Stimulated activated CD4-positive, alpha-beta T cell treated with anti-CD3 and anti-CD28 coated beads, Interleukin-4, amount 100 ng/mL, for 48 hours (primary cell): ENCODE results near the gene CHID1.

Source experiments
- DNase-seq, 2 donors: peaks; one replicate each; pipeline ENCODE4 v3.0.0-alpha.2; 2020; ENCODE audit warnings: low read depth in 2 of 2

CHID1 gene

DNA sequence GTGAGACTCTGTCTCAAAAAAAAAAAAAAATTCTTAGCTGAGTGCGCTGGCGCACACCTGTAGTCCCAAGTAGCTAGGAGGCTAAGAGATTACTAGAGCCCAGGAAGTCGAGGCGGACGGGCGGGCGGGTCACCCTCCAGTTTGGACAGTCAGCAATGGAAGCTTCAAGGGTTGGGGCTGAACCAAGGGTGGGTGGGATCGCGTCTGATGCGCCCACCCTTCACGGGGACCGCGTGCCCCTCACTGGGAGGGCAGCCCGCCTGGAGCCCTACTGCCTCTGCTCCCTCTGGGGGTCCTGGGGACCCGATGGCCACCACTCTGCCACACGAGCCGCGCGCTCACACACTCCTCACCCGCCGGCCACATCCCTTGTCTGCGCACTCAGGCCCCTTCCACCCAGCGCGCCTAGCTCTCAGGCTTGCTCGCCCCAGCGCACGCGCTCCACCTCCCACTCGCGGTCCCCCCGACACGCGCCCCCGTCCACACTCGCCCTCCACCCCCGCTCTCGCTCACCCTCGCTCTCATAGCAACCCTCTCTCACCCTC is 494 bp downstream of the CHID1 start:
- DNase-seq, result no peak

DNA sequence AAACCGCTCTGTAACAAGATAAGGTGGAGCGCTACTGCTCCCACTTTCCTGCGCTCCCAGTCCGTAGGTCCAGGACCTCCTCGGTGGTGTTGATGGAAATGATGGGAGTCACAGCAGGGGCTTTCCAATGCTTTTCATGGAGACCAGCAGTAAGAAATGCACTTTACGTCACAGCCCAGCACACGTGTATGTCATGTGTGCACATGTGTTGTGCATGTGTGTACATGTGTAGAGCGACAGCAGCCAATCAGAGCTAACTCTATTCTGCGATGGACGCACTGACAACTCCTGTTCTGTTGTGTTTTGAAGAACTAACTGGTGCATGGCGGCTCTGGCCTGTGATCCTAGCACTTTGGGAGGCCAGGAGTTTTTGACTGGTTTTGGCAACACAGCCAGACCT is 1.2 kb downstream of the CHID1 start:
- no peak for DNase-seq

DNA sequence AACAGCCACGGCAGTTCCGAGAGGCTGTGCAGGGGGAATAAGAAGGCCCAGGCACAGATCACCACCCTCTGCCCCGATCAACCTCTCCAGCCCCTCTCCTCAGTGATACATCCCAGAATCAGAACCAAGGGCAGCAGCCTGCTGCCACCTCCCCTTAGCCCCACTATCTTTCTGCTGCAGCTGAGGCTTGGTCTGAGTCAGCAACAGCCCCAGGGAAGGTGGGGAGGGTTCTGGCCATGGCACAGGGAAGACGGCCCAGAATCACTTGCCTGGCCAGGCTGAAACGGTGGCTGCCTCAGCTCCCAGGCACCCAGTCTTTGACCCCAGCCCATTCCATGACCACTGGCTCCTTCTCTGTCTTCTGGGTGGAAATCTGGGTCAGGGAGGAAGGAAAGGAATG is 2.3 kb downstream of the CHID1 start:
- no peak for DNase-seq

DNA sequence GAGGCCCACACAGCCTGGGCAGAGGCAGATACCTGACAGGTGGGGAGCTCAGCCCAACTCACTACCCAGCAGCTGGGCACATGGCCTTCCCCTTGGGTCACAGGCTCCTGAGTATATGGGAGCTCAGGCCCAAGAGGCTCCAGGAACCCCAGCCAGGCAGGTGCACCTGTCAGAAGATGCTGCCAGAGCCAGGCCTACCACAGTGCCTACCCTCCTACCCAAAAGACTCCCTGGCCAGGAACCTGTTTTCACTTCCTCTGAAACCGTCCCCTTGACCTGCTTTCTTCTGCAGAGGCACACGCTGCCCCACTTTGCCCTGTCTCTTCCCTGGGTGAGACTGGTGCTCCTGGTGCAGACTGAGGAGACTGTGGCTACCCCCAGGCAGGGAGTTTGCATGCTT is 2.9 kb downstream of the CHID1 start:
- no peak for DNase-seq

DNA sequence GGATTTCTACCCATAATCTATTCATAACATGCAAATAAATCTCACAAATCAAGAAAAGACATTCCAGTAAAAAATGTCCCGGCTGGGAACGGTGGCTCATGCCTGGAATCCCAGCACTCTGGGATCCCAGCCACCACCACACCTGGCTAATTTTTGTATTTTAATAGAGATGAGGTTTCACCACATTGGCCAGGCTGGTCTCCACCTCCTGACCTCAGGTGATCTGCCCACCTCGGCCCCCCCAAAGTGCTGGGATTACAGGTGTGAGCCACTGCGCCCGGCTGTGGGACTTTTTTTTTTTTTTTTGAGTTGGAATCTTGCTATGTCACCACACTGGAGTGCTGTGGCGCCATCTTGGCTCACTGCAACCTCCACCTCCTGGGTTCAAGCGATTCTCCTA is 4.7 kb downstream of the CHID1 start:
- no peak for DNase-seq

DNA sequence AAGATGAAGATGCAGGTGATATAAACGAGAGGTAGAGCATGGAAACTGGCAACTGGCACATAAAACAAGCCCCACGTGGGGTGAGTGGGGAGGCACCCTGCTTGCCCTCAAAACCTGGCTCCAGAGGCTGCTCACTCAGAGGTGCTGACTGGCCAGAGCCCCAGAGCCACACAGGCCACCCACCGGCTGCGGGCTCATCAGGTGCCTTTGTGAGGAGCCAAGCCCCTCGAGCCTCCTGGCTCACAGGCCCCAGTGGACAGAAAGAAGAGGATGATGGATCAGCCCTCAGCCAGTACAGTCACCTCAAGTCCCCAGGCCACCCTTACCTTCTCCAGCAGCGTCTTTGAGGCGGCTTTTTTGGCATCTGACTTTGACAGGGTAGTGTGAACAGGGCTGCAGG is 6.2 kb downstream of the CHID1 start:
- DNase-seq, result no peak

DNA sequence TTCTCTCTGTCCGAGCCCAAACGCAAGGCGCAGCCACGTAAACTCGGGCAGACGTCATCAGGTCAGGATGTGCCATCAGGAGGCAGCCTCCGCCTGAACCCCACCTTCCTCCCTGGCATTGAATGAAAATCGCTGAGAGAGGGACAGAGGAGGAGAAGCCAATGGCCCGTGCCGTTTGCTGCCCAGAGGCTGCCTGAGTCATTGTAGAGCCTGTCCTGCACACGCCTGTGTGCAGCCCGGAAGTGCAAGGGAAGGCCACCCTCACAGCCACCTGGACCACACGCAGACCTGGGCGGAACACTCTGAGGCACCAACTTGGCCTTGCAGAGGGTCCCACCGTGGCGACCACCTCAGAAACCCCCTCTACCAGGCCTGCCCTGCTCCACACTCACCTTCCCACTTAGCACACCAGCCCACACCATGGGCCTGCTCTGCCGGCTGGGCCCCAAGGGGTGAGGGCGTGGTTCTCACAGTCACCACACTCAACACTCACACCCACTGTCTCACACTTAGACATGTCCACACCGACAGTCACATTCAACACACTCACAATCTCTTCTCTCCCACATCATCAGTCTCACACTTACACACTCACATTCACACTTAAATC is 9.1 kb downstream of the CHID1 start:
- DNase-seq, result no peak

DNA sequence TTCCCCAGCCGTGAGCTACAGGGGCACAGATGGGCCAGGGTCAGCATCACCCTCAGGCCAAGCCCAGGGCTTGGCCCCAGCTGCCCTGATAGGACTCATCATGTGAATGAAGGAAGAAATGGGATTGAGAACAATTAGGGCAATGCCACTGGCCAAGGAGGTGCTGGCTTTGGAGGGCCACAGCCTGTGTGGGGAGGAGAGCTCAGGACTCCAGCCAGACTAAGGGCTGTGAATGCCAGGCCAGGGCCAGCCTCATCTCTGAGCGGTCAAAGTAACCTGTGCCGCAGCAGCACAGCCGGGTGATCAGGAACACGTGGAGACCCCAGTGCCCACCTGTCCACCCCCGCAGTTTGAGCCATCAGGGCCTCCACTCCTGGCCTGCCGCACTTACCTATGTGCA is 10.1 kb downstream of the CHID1 start:
- DNase-seq, result no peak

DNA sequence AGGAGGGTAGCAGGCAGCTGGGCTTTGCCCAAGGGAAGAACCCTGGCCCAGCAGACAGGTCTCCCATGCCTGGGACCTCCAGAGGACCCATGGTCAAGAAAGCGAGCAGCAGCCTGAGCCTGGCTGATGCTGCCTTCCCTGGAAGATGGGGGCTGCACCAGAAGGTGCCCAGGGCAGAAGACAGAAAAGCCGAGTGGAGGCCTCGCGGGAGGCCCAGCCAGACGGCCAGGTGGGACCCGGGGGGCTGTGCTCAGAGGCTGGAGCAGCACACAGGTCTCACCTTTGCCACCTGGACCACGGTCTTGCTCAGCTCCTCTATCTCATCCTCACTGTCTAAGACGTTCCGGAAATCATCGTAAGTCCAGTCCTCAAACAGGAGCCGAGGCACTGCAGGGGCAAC is 10.9 kb downstream of the CHID1 start:
- no peak for DNase-seq

DNA sequence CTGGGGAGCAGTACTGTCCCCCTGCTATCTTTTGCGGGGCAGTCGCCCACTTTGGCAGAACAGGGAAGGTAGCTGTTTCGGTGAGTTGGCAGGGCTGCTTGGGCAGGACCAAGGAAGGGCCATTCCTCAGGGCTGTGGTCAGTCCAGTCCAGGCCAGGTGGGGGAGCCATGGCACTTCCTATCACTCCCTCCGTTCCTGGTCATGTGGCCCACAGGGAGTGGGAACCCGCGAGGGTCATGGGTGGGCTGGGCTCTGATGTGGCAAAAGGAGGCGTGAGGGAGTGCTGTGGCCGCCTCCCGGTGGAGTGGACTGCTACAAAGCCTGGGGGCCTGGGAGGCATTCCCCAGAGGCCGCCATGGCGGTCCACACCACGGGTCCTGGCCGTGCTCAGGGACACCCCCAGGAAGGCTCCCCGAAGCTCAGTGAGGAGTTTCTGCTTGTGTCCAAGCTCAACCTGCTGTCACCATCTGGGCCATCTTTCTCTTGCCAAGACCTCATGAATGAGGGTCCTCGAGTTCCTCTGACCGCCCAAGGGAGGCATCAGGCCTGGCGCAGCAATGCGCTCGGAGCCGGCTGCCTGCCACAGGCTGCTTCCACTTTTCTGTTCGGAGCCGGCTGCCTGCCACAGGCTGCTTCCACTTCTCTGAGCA is 11.9 kb downstream of the CHID1 start:
- no peak for DNase-seq

DNA sequence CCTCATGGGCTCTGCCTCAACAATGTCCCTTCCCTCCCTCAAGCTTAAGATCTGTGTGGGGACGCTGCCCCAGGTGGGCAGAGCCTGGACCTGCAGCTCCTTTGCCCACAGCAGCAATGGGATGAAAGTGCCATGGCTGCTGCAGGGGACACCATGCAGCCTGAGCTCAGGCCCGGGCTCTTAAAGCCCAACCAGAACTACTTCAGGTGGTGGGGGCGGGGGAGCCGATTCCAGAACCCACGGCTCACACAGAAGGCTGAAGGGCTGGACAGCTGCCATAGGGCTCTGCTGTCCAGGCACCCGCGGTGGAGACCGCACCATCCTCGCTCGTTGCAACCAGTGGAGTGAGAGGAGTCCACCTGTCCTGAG is 12.5 kb downstream of the CHID1 start:
- DNase-seq, result no peak

DNA sequence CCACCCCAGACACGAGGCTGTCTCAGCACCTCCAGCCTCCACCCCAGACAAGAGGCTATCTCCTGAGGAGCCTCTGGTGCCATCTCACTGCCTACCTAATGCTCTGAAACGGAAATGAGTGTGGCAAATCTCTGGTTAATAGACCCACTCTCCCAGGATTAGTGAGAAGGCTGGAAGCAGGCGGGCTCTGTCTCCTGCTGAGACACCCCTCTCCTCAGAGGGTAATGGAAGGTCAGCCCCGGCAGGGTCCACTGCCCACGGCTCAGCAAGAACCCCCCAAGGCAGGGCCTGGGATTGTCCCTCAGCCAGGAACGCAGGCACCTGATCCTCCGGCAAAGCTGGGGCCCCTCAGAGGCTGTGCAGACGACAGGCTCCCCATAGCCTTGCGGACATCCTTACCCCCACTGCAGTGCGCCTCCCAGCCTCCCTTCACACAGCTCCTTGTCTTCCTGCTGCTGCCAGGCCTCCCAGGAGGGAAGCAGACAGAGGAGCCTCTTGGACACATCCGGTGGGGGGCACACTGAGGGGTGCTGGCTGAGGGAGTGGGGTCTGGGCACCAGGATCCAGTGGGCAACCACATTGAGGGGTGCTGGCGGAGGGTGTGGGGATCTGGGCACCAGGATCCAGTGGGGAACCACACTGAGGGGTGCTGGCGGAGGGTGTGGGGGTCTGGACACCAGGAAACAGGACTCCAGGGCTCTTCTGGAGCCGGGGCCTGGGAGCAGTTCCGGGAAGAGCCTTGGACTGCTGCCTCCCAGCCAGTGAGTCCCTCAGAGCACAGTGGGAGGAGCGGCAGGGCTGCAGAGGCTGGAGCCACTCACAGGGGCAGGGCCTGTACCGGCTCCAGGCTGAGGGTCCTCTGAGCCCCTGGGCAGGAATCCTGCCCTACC is 13.1 kb downstream of the CHID1 start:
- DNase-seq, result no peak

DNA sequence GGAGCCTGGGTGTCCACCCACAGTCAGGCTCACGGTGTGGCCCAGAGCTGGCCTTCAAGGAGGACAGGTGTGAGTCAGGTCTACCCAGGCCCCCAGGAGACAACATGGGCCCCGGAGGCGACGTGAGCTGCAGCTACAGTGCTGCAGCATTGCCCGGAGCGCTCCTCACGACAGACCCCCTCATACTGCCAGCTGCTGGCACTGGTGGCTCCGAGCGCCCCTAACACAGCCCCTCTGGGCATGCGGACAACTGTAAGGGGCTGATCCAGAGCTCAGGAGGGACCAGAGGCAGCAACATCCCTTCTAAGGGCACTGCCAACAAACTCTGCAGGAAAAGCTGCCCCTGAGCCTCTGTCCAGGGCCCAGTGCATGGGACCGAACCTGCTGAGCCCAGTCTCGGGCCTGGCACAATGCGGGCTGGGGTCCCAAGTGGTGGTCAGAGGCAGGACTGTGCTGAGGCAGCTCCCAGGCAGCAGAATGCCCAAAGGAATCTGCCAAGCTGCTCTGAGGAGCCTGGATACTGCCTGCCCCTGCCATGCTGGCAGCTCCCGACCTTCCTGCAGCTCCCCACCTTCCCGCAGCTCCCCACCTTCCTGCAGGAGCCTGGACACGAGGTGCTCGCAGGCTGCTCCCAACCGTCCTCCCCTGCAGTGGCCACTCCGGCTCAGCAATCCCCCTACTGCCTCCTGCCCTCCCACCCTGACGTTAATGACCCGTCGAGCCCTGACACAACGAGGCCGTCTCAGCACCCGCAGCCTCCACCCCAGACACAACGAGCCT is 15.1 kb downstream of the CHID1 start:
- DNase-seq, result no peak

DNA sequence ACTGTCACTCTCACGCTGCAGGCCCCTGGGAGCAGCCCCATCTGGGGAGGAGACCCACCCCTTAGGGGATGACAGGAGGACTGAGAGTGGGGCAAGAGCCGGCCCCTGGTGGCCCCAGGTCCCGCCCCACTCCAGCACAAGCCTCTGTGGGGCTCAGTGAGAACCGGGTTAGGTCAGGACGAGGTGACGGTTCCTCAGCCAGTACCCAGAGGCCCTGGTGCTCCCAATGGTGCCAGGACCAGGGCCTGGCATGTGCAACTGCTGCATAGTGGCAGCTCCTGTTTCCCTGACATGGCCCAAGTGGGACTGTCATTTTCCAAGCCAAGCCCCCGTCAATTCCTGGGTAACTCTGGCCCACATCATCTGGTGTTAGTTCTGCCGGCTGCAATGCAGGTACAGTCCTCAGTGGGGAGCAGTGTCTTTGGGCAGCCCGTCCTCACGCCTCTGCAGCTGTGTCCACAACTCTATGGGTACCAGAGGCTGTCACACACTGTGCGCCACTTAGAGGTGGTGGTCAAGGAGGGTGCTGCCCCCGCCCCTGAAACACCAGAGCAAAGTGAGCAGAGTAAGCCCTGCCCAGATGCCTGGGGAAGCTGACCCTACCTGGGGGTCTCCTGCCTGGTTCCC is 15.9 kb downstream of the CHID1 start:
- DNase-seq, result no peak

DNA sequence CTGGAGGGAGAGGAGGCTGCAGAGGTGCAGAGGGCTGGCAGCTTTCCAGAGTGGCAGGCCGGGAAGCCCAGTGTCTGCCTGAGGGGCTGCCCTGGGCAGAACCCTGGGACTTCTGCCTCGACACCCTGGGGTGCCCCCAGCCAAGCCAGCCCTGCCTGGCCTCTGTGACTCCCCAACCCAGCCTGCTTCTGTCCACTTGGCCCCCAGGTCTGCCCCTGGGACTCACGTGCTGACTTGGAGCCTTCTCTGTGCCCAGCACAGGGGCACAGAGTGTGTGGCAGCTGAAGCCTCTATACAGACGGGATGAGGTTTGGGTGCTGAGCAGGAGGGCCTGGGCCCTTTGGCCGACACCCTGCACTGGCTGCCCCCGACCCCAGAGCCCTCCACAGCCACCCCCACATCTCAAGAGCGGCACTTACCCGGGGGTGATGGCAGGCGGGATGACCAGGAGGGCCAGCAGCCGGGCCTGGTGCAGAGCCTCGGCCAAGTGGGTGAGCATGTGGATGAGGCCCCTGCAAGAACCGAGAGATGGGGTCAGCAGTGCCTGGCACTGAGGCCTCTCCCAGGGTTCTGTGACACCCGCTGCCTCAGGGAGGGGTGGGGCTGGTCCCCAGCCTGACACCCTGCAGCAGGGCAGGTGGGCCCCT is 17.5 kb downstream of the CHID1 start:
- no peak for DNase-seq

DNA sequence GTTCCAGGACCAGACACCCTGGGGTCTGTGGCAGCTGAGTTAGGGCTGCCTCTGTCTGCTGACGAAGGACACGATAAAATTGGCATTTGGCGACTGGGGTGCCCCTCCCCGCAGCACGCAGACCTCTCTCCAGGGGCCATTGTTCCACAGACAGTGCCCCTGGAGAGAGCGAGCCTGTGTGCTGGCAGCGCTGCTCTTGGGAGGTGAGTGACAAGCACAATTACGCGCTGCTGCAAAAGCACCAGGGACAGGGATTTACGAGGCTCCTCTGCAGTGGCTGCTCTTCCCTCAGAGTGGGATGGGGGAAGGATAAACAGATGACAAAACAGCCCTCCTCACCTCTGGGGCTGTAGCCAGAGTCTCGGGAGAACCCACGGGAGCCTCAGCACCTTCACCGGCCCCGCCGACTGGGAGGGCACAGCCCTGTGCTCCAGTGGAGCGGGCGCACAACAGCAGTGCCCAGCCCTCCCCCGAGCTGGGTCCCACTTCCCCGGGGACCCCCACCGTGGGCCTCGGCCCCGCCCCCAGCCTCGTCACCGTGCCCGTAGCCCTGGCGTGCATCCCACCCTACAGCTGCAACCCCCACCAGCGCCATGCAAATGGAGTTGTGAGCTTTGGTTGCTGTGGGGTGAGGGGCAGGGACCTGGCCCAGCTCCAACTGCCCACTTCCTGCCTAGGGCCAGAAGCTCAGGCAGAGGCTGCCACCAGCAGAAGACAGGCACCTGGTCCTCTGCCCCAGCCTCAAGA is 19.6 kb downstream of the CHID1 start:
- no peak for DNase-seq

DNA sequence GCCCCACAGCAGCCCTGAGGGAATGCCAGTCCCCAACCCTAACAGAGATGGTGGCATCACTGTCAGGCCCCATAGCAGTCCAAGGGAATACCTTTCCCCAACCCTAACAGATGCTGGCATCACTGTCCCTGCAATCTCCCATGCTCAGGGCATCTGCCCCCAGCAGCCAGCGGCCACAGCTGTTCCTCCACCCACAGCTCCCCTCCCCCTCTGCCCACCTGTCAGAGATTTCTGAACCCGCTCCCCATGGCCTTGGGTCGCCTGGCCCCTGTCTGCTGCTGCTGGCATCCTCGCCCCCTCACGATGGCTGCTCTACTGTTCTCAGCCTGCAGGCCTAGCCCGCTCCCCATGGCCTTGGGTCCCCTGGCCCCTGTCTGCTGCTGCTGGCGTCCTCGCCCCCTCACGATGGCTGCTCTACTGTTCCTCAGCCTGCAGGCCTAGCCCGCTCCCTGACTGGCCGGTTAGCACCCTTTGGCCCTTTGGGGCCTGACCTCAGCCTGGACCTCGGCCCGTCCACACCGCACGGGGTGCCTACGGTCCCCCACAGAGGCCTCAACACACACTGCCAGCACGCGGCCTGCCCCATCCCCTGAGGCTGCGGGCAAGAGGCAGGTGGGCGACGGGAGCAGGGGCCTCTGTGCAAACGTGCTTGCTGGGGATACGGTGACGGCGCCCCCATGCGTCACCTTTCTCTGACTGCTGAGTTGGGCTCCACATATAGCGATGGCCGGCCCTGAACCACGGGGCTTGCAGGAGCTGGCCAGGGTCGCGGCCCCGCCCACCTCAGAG is 20.7 kb downstream of the CHID1 start:
- DNase-seq, result no peak

DNA sequence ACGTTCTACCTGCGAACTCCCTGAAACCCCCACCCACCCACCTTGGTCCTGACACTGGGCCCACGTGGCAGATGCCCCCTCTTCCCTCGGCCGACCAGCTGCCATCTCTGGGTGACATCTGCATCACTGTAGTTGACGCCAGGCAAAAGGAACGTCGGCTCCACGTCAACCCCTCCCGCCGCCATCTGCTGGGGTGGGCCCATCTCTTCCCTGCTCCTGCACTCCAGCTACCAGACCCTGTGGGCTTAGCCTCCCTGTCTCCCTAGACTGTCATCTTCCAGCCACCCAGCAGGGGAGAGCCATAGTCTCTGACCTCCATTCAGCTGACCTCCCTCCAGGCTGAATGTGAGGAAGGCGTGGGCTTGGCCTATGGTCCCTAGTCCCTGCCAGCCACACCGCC is 21.4 kb downstream of the CHID1 start:
- no peak for DNase-seq
